Aortic smooth muscle cell (primary cell): ENCODE results near the gene FGFBP2. TPM values are rescaled to one million over a fixed set of nuclear protein-coding genes. Genes with fewer than 3 reads are reported as not detected.

ENCODE experiments used
- total RNA-seq: library from RNA; depleted of rRNA; stranded (reverse); fragments of >200 nt; gene quantifications from 2 replicates; pipeline ENCODE4 v1.2.3, GENCODE V29; 2014

Gene FGFBP2, protein sequence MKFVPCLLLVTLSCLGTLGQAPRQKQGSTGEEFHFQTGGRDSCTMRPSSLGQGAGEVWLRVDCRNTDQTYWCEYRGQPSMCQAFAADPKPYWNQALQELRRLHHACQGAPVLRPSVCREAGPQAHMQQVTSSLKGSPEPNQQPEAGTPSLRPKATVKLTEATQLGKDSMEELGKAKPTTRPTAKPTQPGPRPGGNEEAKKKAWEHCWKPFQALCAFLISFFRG
- not detected in 2 replicates for total RNA-seq

DNA sequence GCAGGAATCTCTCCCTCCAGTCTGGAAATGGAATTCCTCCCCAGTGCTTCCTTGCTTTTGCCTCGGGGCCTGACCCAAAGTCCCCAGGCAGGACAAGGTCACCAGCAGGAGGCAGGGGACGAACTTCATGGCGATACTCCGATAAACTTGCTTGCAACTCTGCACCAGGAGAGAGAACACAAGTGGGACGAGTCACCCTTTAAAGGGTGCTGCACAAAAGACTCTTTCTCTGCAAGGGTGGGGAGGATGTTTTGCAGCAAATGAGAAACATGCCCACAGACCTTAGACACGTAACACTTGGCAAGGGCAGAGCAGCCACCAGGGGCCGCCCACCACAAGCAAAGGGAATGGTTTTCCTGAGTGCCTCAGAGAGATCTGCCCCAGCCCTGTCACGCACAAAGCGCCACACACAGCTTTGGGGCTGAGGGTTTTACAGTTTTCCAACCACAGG lies at the start of gene FGFBP2:
Gene FGFBP2, minus strand, starts transcription at position 175 of the 451 bp plus-strand sequence. Its CDS starts 46 bp downstream, at position 129.

DNA sequence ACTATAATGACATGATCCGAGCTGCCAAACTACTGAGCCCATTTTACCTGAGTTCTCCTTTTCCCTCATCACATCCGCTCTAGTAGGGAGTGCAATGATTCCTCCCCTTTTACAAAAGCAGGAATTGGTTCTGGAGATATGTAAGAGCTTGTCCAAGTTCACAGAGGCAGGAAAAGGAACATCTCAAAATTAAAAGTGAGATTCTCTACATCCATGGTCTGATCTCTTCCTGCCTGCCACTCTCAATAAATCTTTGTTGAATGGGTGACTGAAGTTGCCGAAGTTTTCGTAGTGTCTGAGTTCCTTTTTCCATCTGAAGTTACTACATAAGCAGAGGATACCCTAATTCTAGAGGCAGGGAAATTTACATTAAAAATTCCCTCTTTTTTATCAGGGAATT lies 24.3 kb downstream of the FGFBP2 start, which contains the start of gene FGFBP1:
Gene FGFBP1, minus strand, starts transcription at position 101 of the 400 bp plus-strand sequence. CDS start 2,108 bp downstream, outside the sequence.

Other genes starting within 250 kb of the FGFBP2 start
- gene CD38, start 184.8 kb downstream of the FGFBP2 start, total RNA-seq, result under 0.01 TPM in 2 replicates
- not detected in 2 replicates for gene FGFBP1, start 24.4 kb downstream of the FGFBP2 start, total RNA-seq
- 0.12 TPM in 1 of 2 replicates, not detected in the other for gene PROM1, start 120.8 kb upstream of the FGFBP2 start, total RNA-seq